Lung (tissue), 12 donors: Measurements from ENCODE around the gene GCDH. TPM values are rescaled to one million over a fixed set of nuclear protein-coding genes. Genes with fewer than 3 reads are reported as not detected.

ENCODE experiments used
- ATAC-seq: fragments of 200-7000 bp; cut with Tn5 transposase; one replicate; pipeline ENCODE4 v1.9.1; 2020; ENCODE audit warnings: moderate number of reproducible peaks; ENCODE audit not compliant: insufficient read depth, low FRiP score
- DNase-seq, 3 donors: peaks; one replicate each; pipeline ENCODE4 v3.0.0-alpha.2; 2013 to 2017
- H3K27ac ChIP-seq, 2 donors: one replicate each; pipeline ENCODE4 v1.5.1; 2013; ENCODE audit warnings: mild to moderate bottlenecking in 2 of 2, moderate library complexity in 2 of 2, control low read depth in 1 of 2, inconsistent platforms in 1 of 2, low read depth in 1 of 2, low read length in 1 of 2
- H3K27me3 ChIP-seq, 3 donors: one replicate each; pipeline ENCODE4 v1.5.1; 2013; ENCODE audit warnings: low read length in 2 of 3; ENCODE audit not compliant: control insufficient read depth in 3 of 3, insufficient read depth in 3 of 3
- H3K36me3 ChIP-seq, 4 donors: one replicate each; pipeline ENCODE4 v1.5.1; 2013; ENCODE audit warnings: low read length in 4 of 4, mild to moderate bottlenecking in 1 of 4, moderate library complexity in 1 of 4; ENCODE audit not compliant: control insufficient read depth in 4 of 4, insufficient read depth in 4 of 4
- H3K4me1 ChIP-seq, 5 donors: one replicate each; pipeline ENCODE4 v1.5.1; 2013; ENCODE audit warnings: low read length in 5 of 5, mild to moderate bottlenecking in 2 of 5, moderate library complexity in 1 of 5; ENCODE audit not compliant: control insufficient read depth in 5 of 5, insufficient read depth in 5 of 5
- H3K4me3 ChIP-seq: one replicate; pipeline ENCODE4 v1.5.1; 2013; ENCODE audit warnings: mild to moderate bottlenecking, control low read depth, moderate library complexity
- H3K9ac ChIP-seq, 2 donors: one replicate each; pipeline ENCODE4 v1.5.1; 2013; ENCODE audit warnings: low read length in 2 of 2, control low read depth in 1 of 2; ENCODE audit not compliant: insufficient read depth in 1 of 2
- H3K9me3 ChIP-seq, 4 donors: one replicate each; pipeline ENCODE4 v1.5.1; 2013; ENCODE audit warnings: low read length in 3 of 4, mild to moderate bottlenecking in 1 of 4, moderate library complexity in 1 of 4; ENCODE audit not compliant: control insufficient read depth in 4 of 4, insufficient read depth in 3 of 4
- CTCF ChIP-seq: IDR thresholded peaks from 2 replicates; pipeline ENCODE4 v1.5.1; 2012; ENCODE audit warnings: mild to moderate bottlenecking; ENCODE audit errors: control extremely low read depth, extremely low read depth
- WGBS, 2 donors: extraction: QIAGEN DNeasy Blood & Tissue Kit; methylation state at CpG; one replicate each; pipeline ENCODE4 v1.1.7; 2013; 5-methylcytosine and 5-hydroxymethylcytosine counted together
- polyA plus RNA-seq, 2 donors: library from polyadenylated mRNA; stranded (reverse); fragments of 200-250 nt; gene quantifications; one replicate each; pipeline ENCODE4 v1.2.1, GENCODE V29; 2013
- total RNA-seq, 2 donors: library from RNA; depleted of rRNA in 1 of 2; stranded (reverse); fragments of >200 nt in 1 of 2; gene quantifications; one replicate each; pipeline ENCODE4 v1.2.1, GENCODE V29; 2014 to 2021
- donor health status: control.
- donor health status: control.
- donor health status: Bipolar disorder and iron deficiency.
- donor health status: healthy.
- donor health status: DM: yes; HTN: yes; CAD: no.

Gene GCDH
- total and polyA plus RNA-seq, 4 donors: 15.6 to 33.8 (median 27.7) TPM

- TF ChIP-seq CTCF: no peak
- no peak overlapping the region for H3K9ac ChIP-seq
- no peaks in the 10 kb centered on the region for H3K4me1 ChIP-seq
- no peak for ATAC-seq
- 95% methylated on average over 35 of the region's 35 CpGs for WGBS, 2 donors
- H3K9me3 ChIP-seq: peaks cover 0 to 2% (median 0%) of the 10 kb centered on the region in 4 donors
- no peak overlapping the region for H3K27ac ChIP-seq
- H3K4me3 ChIP-seq: no peak overlapping the region
- no peak for DNase-seq
- no peaks in the 10 kb centered on the region for H3K36me3 ChIP-seq
- H3K27me3 ChIP-seq: no peaks in the 10 kb centered on the region
Measured at GRCh38 chr19:12858041-12858928, 32.7 kb upstream of the GCDH start.

- no peaks in the 10 kb centered on the region for H3K4me1 ChIP-seq
- H3K27me3 ChIP-seq: no peaks in the 10 kb centered on the region
- H3K36me3 ChIP-seq: no peaks in the 10 kb centered on the region
- H3K9ac ChIP-seq: no peak overlapping the region
- TF ChIP-seq CTCF: no peak
- no peak for ATAC-seq
- H3K9me3 ChIP-seq: peaks cover 0 to 2% (median 0%) of the 10 kb centered on the region in 4 donors
- 56 to 62% methylated on average over 7 of the region's 7 CpGs for WGBS, 2 donors
- no peak overlapping the region for H3K27ac ChIP-seq
- no peak for DNase-seq
- H3K4me3 ChIP-seq: no peak overlapping the region
Measured at GRCh38 chr19:12859546-12859945, 31.4 kb upstream of the GCDH start.

- ATAC-seq (no peak), DNase-seq (no peak)
- Histone ChIP-seq H3K4me1 (peaks cover 0 to 9% (median 0%) of the 10 kb centered on the region in 5 donors), H3K9me3 (peaks cover 0 to 1% (median 0%) of the 10 kb centered on the region in 4 donors), H3K27me3 (no peaks in the 10 kb centered on the region), H3K36me3 (no peaks in the 10 kb centered on the region), H3K9ac (no peak overlapping the region), H3K4me3 (no peak overlapping the region), H3K27ac (no peak overlapping the region)
- TF ChIP-seq CTCF: no peak
- 91 to 93% methylated on average over 4 of the region's 4 CpGs for WGBS, 2 donors
Measured at GRCh38 chr19:12864143-12864542, 26.8 kb upstream of the GCDH start.
